HEK293T (cell line): ENCODE measurements around the gene ANKS1B.

Experiments used
- BHLHE40 ChIP-seq: fragments of 450-650 bp; IDR thresholded peaks from 2 replicates; pipeline ENCODE4 v1.6.1; 2016; ENCODE audit warnings: mild to moderate bottlenecking, moderate library complexity, borderline replicate concordance
- CTBP1 ChIP-seq: fragments of 450-650 bp; IDR thresholded peaks from 2 replicates; pipeline ENCODE4 v1.6.1; 2016; ENCODE audit warnings: borderline replicate concordance
- FOXA1 ChIP-seq: fragments of 450-650 bp; IDR thresholded peaks from 2 replicates; pipeline ENCODE4 v1.6.1; 2016; ENCODE audit warnings: mild to moderate bottlenecking
- FOXK2 ChIP-seq: fragments of 450-650 bp; IDR thresholded peaks from 2 replicates; pipeline ENCODE4 v1.6.1; 2016; ENCODE audit warnings: mild to moderate bottlenecking
- FOXM1 ChIP-seq: fragments of 450-650 bp; IDR thresholded peaks from 2 replicates; pipeline ENCODE4 v1.6.1; 2017; ENCODE audit warnings: mild to moderate bottlenecking, borderline replicate concordance
- L3MBTL2 ChIP-seq: fragments of 450-650 bp; conservative IDR thresholded peaks from 2 replicates; pipeline ENCODE4 v1.6.1; 2016; ENCODE audit warnings: mild to moderate bottlenecking
- LEF1 ChIP-seq: fragments of 450-650 bp; IDR thresholded peaks from 2 replicates; pipeline ENCODE4 v1.6.1; 2017; ENCODE audit warnings: mild to moderate bottlenecking, borderline replicate concordance
- SP1 ChIP-seq: fragments of 450-650 bp; IDR thresholded peaks from 2 replicates; pipeline ENCODE4 v1.6.1; 2017
- SUZ12 ChIP-seq: fragments of 450-650 bp; IDR thresholded peaks from 2 replicates; pipeline ENCODE4 v1.6.1; 2016; ENCODE audit warnings: mild to moderate bottlenecking
- TARDBP ChIP-seq: fragments of 450-650 bp; IDR thresholded peaks from 2 replicates; pipeline ENCODE4 v1.6.1; 2016

GRCh38 chr12:99110868-99111267 is 873.9 kb downstream of the ANKS1B start:
- TF ChIP-seq FOXM1 (no peak), SP1 (no peak), FOXK2 (no peak), BHLHE40 (no peak), TARDBP (no peak), CTBP1 (no peak), LEF1 (no peak), L3MBTL2 (no peak), FOXA1 (no peak), SUZ12 (no peak)
